Heart left ventricle (tissue), 13 donors: ENCODE results near the gene IGSF8.

Experiments used
- POLR2A ChIP-seq, 2 donors: fragments of 450-650 bp; IDR thresholded peaks; one replicate each; pipeline ENCODE4 v1.6.1; 2017; ENCODE audit warnings: antibody characterized with exemption in 2 of 2, mild to moderate bottlenecking in 2 of 2, moderate library complexity in 2 of 2
- TF ChIP-seq, protein P1 (sequence below), 12 donors: fragments of 200-600 bp; sonication (generic) in 4 of 12; IDR thresholded peaks; one replicate each; pipeline versions ENCODE4 v1.5.0 to v1.8.0; 2018 to 2022; ENCODE audit warnings: antibody characterized with exemption in 12 of 12, mild to moderate bottlenecking in 5 of 12
- donor health status: ischemic (EF 13 %, LVEDD 7.1; RV severe dilation, severe dysfunction).
- donor health status: DM: no; HTN: yes; CAD: no.
- donor health status: DM: no; HTN: no; CAD: no.
- donor health status: ischemic (EF 25% LVEDD 6.9; RV normal size, moderate dysfunction).
- donor health status: ischemic (EF 25% LVEDD 5.7; RV mildly dilated, moderate dysfunction).
- donor health status: ischemic (EF 35%, LVEDD 5.7; RV mildly dilated, moderate dysfunction).
- donor health status: nonischemic (EF 11% LVEDD 7.7; RV severe dilation, severe dysfunction).
- donor health status: DM: yes; HTN: yes; CAD: no.
- donor health status: PGD.
- donor health status: ischemic (EF 29% LVEDD 5.4; RV normal size, mild dysfunction).
- donor health status: nonischemic (EF 23%, LVEDD 6.1; RV moderate dilation, normal function).

DNA sequence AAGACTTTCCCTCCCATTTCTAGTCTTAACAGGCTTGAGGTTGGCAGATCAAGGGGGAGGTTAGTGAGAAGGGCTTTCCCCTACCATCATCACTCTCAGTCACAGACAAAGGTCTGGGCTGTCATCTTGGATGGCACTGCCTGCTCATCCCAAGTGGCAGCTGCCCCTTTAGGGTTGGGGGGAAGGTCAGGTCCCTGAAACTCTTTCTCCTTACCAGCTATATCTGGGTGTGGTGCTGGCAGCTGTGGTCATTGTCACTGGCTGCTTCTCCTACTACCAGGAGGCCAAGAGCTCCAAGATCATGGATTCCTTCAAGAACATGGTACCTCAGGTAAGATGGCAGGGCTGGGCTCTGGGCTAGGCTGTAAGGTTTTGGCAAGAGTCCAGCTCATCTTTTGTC is 25.3 kb upstream of the IGSF8 start:
- TF ChIP-seq, protein P1, sequence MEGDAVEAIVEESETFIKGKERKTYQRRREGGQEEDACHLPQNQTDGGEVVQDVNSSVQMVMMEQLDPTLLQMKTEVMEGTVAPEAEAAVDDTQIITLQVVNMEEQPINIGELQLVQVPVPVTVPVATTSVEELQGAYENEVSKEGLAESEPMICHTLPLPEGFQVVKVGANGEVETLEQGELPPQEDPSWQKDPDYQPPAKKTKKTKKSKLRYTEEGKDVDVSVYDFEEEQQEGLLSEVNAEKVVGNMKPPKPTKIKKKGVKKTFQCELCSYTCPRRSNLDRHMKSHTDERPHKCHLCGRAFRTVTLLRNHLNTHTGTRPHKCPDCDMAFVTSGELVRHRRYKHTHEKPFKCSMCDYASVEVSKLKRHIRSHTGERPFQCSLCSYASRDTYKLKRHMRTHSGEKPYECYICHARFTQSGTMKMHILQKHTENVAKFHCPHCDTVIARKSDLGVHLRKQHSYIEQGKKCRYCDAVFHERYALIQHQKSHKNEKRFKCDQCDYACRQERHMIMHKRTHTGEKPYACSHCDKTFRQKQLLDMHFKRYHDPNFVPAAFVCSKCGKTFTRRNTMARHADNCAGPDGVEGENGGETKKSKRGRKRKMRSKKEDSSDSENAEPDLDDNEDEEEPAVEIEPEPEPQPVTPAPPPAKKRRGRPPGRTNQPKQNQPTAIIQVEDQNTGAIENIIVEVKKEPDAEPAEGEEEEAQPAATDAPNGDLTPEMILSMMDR (IDR thresholded peaks at IDR 0.05), result no peak
- no peak for TF ChIP-seq POLR2A (IDR thresholded peaks at IDR 0.05)
